ENCODE results near the gene PLAAT2.

Gene PLAAT2

DNA sequence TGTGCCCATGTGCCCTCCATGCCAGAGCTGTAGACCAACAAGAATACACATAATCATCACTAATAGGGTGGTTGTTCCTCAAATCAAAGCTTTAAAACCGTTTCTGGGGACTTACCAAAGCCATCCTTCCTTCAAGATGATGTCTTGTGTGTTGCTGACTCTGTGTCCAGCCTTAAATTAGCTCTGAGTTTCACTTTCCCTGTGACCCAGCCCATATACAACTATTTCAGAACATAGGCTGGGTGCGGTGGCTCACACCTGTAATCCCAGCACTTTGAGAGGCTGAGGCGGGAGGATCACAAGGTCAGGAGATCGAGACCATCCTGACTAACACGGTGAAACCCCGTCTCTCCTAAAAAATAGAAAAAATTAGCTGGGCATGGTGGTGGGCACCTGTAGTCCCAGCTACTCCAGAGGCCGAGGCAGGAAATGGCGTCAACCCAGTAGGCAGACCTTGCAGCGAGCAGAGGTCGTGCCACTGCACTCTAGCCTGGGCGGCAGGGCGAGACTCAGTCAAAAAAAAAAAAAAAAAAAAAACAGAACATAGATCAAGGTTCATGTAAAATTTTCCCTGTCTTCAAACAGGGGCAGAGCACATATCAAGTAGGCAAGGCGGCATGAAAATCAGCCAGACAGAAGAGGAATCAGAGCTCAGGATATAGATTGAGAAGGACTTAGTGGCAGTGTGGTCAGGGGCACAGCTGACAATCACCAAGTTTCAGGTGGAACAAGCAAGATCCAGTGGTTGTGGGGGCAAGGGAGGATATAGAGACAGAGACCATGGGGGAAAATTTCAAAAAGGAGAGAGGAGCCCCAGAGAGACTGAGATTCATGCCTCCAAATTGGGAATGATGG is at the start of gene PLAAT2:
PLAAT2 (minus strand) TSS at position 179 of the 855 bp plus-strand sequence; CDS start at position 124, 55 bp downstream.
- H3K4me3 ChIP-seq (ENCODE audit: control insufficient read depth, low read depth, low read length) = no peak within 1 kb of the TSS
- DNase-seq (ENCODE audit: low read depth) = no peak
- TF ChIP-seq, protein P1, sequence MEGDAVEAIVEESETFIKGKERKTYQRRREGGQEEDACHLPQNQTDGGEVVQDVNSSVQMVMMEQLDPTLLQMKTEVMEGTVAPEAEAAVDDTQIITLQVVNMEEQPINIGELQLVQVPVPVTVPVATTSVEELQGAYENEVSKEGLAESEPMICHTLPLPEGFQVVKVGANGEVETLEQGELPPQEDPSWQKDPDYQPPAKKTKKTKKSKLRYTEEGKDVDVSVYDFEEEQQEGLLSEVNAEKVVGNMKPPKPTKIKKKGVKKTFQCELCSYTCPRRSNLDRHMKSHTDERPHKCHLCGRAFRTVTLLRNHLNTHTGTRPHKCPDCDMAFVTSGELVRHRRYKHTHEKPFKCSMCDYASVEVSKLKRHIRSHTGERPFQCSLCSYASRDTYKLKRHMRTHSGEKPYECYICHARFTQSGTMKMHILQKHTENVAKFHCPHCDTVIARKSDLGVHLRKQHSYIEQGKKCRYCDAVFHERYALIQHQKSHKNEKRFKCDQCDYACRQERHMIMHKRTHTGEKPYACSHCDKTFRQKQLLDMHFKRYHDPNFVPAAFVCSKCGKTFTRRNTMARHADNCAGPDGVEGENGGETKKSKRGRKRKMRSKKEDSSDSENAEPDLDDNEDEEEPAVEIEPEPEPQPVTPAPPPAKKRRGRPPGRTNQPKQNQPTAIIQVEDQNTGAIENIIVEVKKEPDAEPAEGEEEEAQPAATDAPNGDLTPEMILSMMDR (conservative IDR thresholded peaks at IDR 0.05; ENCODE audit: control insufficient read depth, insufficient read depth, low read depth, low read length) = no peak

DNA sequence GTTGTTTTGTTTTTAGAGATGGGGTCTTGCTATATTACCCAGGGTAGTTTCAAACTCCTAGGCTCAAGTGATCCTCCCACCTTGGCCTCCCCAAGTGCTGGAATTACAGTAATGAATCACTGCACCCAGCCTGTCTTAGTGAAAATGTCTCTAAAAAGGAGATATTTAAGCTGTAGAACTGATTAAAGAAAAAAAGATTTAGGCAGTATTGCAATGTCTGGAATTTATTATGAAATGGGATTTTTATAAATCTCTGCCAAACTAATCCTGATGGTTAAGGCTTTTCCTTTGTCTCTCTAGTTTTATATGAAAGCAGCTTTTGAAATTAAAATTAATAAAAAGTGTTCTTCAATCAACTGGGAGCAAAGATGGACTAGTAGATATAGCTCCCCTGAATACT is 49.0 kb upstream of the PLAAT2 start:
- H3K4me3 ChIP-seq (ENCODE audit: control insufficient read depth, low read depth, low read length) = no peak overlapping the region
- no peak for DNase-seq (ENCODE audit: low read depth)
- TF ChIP-seq, protein P1 (conservative IDR thresholded peaks at IDR 0.05; ENCODE audit: control insufficient read depth, insufficient read depth, low read depth, low read length) = no peak

DNA sequence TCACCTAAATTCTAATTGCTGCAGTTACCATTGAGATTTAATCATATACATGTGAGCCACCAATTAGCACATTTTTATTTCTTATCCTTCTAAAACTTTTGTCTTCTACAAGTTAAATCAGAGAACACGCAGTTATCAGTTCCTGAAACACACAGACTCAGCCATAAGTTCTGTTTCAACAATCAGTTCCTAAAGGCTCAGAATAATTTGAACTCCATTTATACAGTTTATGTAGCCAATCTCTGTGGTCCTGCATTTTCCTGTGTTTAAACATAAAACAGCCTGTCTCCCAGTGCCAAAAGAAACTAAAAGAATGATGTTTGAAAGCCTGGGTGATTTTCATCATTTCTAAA is 48.2 kb upstream of the PLAAT2 start:
- TF ChIP-seq, protein P1 (conservative IDR thresholded peaks at IDR 0.05; ENCODE audit: control insufficient read depth, insufficient read depth, low read depth, low read length) = no peak
- no peak for DNase-seq (ENCODE audit: low read depth)
- H3K4me3 ChIP-seq (ENCODE audit: control insufficient read depth, low read depth, low read length) = no peak overlapping the region

DNA sequence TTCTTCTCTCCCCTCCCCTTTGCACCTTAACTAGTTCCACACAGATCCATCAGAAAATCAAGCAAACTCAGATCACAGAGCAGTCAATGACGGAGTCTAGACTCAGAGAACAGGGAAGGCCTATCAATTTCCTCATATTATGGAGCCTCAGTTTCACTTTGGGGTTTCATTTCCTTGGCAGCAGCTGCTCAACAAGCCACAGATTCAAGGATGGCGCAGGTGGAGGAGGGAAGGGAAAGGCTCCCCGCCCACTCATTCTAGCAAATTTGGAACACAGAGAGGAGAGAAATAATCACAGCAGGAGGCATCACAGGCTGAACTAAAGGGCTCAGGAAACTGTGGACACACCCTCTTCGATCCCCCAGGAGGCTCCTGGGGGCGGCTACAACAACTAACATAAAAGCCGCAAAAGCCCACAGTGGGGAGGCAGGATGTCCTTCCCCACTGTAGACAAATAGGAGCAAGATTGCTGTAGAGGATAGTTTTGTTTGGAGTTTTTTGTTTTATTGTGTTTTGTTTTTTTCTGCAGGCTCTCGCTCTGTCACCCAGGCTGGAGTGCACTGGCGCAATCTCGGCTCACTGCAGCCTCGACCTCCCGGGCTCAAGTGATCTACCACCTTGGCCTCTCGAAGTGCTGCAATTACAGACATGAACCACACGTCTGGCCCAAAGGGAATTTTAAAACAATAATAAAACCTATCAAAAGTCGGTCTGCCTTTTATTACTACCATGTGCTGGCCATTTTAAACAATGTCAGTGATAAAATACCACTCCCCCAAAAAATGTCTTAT is 47.6 kb upstream of the PLAAT2 start:
- no peak overlapping the region for H3K4me3 ChIP-seq (ENCODE audit: control insufficient read depth, low read depth, low read length)
- peak; percentile 61 for DNase-seq (ENCODE audit: low read depth)
- TF ChIP-seq, protein P1 (conservative IDR thresholded peaks at IDR 0.05; ENCODE audit: control insufficient read depth, insufficient read depth, low read depth, low read length) = no peak

DNA sequence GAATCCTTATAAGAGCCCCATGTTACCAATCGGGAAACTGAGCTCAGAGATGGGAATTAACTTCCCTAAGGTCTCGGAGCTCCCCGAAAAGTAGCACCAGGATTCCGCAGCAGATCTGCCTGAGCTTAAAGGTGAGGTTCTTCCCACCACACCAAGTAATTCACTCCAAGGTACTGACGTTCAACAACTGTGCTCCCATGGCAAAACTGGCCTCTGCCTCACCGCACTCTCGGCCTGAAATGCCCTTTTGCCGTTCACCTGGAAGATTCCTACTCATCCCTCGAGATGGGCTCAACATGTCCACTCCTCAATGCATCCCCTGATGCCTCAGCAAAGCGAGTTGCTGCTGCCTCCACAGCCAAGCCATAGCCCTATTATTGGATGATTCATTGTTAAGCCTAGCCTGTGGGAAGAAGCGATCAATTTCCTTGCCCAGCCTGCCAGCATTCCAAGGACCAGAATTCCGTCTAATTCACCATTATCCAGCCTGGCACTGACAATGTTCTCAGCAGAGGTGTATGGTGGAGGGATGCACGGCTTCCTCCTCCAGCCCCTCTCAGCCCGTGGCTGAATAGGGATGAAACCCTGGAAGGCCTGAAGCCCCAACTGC is 46.9 kb upstream of the PLAAT2 start:
- no peak overlapping the region for H3K4me3 ChIP-seq (ENCODE audit: control insufficient read depth, low read depth, low read length)
- DNase-seq (ENCODE audit: low read depth) = peak; percentile 63
- TF ChIP-seq, protein P1 (conservative IDR thresholded peaks at IDR 0.05; ENCODE audit: control insufficient read depth, insufficient read depth, low read depth, low read length) = no peak

DNA sequence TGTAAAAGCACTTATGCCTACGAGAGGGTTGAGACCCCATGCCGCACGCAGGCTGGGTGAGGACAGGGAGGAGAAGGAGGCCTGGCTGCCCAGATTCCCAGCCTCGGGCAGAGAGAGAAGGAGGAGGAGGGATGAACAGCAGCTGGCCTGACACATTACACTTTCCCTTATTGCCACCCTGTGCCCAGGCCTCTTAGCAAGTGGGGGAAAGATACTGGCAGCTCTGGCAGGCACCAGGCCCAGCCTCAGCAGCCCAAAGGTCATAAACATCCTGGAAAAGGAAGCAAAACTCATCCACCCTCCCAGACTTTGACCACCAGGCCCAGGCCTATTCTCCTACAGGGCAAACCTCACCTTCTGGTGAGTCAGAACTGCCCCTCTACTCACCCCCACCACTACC is 46.4 kb upstream of the PLAAT2 start:
- TF ChIP-seq, protein P1 (conservative IDR thresholded peaks at IDR 0.05; ENCODE audit: control insufficient read depth, insufficient read depth, low read depth, low read length) = no peak
- no peak for DNase-seq (ENCODE audit: low read depth)
- no peak overlapping the region for H3K4me3 ChIP-seq (ENCODE audit: control insufficient read depth, low read depth, low read length)
